ACC112 (cell line): Measurements from ENCODE around the gene ZNF14.

Experiments used
- H2AFZ ChIP-seq: fragments of 200-600 bp; sonication (generic); one replicate; pipeline ENCODE4 v1.6.0; 2017; ENCODE audit warnings: antibody characterized with exemption, low read length; ENCODE audit not compliant: unreplicated experiment
- H3K27ac ChIP-seq: fragments of 200-600 bp; sonication (generic); 2 replicates; pipeline ENCODE4 v1.5.1; 2014; ENCODE audit warnings: low read depth, mild to moderate bottlenecking, antibody characterized with exemption, low read length, moderate library complexity
- H3K27me3 ChIP-seq: fragments of 200-600 bp; sonication (generic); 2 replicates; pipeline ENCODE4 v1.6.1; 2014; ENCODE audit warnings: mild to moderate bottlenecking, antibody characterized with exemption, low read length, moderate library complexity, mixed read lengths; ENCODE audit not compliant: insufficient read depth
- H3K36me3 ChIP-seq: fragments of 200-600 bp; sonication (generic); 2 replicates; pipeline ENCODE4 v1.6.1; 2016; ENCODE audit warnings: mild to moderate bottlenecking, antibody characterized with exemption, low read length, moderate library complexity, mixed read lengths; ENCODE audit not compliant: insufficient read depth
- H3K4me1 ChIP-seq: fragments of 200-600 bp; sonication (generic); one replicate; pipeline ENCODE4 v1.6.1; 2016; ENCODE audit warnings: low read length, mixed read lengths; ENCODE audit not compliant: insufficient read depth, unreplicated experiment, control insufficient read depth
- H3K4me3 ChIP-seq: fragments of 200-600 bp; sonication (generic); 2 replicates; pipeline ENCODE4 v1.5.1; 2014; ENCODE audit warnings: mild to moderate bottlenecking, low read depth, low read length
- H3K79me2 ChIP-seq: fragments of 200-600 bp; sonication (generic); one replicate; pipeline ENCODE4 v1.6.0; 2016; ENCODE audit warnings: low read length; ENCODE audit not compliant: control insufficient read depth, unreplicated experiment, insufficient read depth

ZNF14 gene

GRCh38 chr19:19752760-19753403 is 20.0 kb upstream of the ZNF14 start:
- Histone ChIP-seq H3K27ac (no peak overlapping the region), H3K4me1 (no peaks in the 10 kb centered on the region)

DNA sequence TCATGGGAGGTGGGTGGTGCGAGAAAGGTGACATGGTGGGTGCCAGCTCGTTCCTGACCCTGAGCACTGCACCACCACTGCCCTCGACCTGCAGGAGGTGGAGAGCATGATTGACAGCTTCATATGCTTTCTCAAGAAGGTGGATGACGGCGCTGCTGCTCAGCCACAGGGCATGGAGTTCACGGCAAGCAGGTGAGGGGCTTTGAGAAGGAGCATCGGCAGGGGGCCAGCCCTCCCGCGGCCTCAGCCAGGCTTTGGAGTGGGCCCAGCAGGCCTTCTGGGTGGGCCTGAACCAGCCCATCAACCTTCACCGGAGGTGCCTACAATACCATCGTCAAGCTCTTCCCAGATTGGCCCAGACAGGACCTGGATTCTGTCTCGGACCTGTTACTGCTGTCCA is 18.9 kb upstream of the ZNF14 start:
- Histone ChIP-seq H3K36me3 (no peaks in the 10 kb centered on the region), H3K79me2 (no peaks in the 10 kb centered on the region), H3K4me3 (no peak overlapping the region), H3K4me1 (no peaks in the 10 kb centered on the region), H2AFZ (no peak overlapping the region), H3K27me3 (no peaks in the 10 kb centered on the region), H3K27ac (no peak overlapping the region)

More at GRCh38 chr19:19752760-19753403, 20.0 kb upstream of the ZNF14 start:
- Histone ChIP-seq H2AFZ (no peak overlapping the region), H3K36me3 (no peaks in the 10 kb centered on the region), H3K79me2 (no peaks in the 10 kb centered on the region), H3K4me3 (no peak overlapping the region), H3K27me3 (no peaks in the 10 kb centered on the region)

- no peak overlapping the region for H2AFZ ChIP-seq
- no peak overlapping the region for H3K27ac ChIP-seq
- no peaks in the 10 kb centered on the region for H3K4me1 ChIP-seq
- H3K36me3 ChIP-seq, result no peaks in the 10 kb centered on the region
- no peak overlapping the region for H3K4me3 ChIP-seq
- no peaks in the 10 kb centered on the region for H3K79me2 ChIP-seq
- no peaks in the 10 kb centered on the region for H3K27me3 ChIP-seq
These were observed 18.2 kb upstream of the ZNF14 start for GRCh38 chr19:19750842-19751790.

- Histone ChIP-seq H3K27me3 (no peaks in the 10 kb centered on the region), H3K36me3 (no peaks in the 10 kb centered on the region), H3K4me3 (no peak overlapping the region), H2AFZ (no peak overlapping the region), H3K27ac (no peak overlapping the region), H3K79me2 (no peaks in the 10 kb centered on the region), H3K4me1 (no peaks in the 10 kb centered on the region)
These were observed 17.3 kb upstream of the ZNF14 start for GRCh38 chr19:19749908-19750841.

DNA sequence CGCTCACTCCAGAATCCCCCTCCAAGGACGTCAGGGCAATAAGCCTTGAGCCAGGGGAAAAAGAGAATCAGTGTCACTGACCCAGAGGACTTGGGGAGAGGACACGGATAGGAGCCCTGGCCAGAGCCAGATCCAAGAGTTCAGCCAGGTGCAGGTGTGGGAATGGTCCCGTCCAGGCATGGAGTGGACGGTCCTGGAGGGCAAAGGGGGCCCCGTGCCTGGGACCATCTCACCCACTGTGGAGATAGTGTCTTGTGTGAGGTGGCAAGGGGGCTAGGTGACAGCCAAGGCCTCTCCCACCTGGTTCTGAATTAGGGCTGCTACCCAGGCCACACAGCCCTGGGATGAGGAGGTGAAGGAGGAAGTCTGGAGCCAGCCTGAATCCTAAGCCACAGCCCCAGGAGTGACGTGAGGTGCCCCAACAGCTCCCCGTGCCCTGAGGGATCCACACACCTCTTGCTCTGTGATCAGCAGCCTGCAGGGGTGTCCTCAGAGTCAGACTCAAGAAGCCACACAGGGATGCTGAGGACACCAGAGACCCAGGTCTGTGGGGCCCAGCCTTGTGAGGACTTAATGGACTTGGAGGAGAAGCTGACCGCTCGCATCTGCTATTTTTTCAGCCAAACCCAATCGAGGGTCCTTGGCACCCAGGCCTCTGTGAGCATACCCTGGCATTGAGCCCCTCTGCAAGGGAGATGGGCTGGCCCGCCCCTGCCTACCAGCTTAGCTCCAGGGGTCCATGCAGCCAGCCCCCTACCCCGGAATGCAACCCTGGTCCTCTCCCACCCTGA is 16.4 kb upstream of the ZNF14 start:
- no peaks in the 10 kb centered on the region for H3K27me3 ChIP-seq
- no peak overlapping the region for H3K27ac ChIP-seq
- no peaks in the 10 kb centered on the region for H3K4me1 ChIP-seq
- no peak overlapping the region for H3K4me3 ChIP-seq
- no peaks in the 10 kb centered on the region for H3K36me3 ChIP-seq
- H3K79me2 ChIP-seq, result no peaks in the 10 kb centered on the region
- no peak overlapping the region for H2AFZ ChIP-seq

DNA sequence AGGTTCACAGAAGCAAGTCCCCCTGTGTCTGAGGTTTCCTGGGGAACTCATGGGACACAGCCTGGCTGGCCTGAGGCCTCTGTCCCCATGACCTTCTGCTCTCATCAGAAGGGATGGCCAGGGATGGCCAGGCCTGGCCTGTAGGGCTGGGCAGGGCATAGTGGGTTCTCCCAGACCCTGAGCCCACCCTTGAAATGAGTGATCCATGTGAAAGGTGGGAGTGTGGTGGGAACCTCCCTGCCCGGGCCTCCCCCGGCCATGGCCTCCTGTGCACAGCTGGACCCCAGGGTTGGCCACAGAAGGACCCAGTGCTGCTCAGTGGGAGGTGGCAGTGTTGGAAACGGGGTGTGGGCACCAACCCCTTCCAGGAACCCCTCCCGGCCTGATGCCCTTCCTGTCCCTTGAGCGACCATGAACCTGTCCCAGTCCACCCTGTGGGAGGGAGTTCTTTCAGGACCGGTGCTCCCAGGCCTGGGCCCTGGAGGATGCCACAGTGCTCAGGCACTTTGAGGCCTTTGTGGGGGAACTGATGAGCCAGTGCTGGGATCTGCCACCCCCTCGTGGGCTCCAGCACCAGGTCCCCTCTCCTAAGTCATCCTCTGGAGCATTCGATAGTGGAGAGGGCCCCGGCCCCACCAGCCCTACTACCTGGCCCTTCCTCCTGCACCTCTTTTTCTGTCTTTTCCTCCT is 15.5 kb upstream of the ZNF14 start:
- Histone ChIP-seq H2AFZ (no peak overlapping the region), H3K4me3 (no peak overlapping the region), H3K36me3 (no peaks in the 10 kb centered on the region), H3K27ac (no peak overlapping the region), H3K79me2 (no peaks in the 10 kb centered on the region), H3K4me1 (no peaks in the 10 kb centered on the region), H3K27me3 (no peaks in the 10 kb centered on the region)

DNA sequence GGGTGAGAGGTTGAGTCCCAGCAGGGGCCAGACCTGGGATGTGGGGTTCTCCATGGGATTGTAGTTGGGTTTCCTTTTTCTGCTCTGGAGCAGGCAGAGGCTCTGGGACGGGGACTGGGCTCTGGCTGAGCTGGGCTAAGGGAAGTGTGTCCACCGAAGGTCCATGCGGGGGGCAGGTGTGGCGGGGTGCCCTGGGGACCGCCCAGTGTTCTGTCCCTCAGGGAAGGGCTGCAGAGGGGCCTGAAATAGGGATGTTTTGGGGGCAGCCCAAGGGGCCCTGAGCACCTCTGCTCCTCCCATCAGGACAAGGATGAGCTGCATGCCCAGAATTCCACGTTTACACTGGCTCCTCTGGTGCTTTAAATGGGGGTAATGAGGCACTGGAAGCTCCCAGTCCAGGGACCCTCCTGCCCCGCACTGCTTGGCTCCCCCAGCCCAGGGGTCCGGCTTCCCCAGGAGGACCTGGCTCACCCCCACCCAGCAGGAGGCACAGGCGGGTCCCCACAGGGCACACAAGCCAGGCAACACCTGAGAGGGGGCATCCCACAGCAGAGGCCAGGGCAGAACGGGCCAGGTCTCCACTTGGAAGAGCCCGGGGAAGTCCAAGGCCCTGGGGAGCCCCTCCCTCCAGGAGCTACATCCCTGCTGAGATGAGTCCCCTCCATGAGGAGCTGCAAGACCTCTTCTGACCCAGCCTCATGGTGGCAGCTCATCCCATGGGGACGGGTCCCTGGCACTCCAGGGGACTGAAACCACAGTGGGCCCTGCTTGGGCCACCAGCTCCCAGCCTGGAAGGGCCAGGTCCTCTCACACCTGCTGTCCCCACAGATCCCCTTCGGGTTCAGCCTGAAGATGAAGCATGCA is 14.7 kb upstream of the ZNF14 start:
- Histone ChIP-seq H3K27me3 (no peaks in the 10 kb centered on the region), H3K4me3 (no peak overlapping the region), H3K79me2 (no peaks in the 10 kb centered on the region), H3K36me3 (no peaks in the 10 kb centered on the region), H2AFZ (no peak overlapping the region), H3K4me1 (no peaks in the 10 kb centered on the region), H3K27ac (no peak overlapping the region)

DNA sequence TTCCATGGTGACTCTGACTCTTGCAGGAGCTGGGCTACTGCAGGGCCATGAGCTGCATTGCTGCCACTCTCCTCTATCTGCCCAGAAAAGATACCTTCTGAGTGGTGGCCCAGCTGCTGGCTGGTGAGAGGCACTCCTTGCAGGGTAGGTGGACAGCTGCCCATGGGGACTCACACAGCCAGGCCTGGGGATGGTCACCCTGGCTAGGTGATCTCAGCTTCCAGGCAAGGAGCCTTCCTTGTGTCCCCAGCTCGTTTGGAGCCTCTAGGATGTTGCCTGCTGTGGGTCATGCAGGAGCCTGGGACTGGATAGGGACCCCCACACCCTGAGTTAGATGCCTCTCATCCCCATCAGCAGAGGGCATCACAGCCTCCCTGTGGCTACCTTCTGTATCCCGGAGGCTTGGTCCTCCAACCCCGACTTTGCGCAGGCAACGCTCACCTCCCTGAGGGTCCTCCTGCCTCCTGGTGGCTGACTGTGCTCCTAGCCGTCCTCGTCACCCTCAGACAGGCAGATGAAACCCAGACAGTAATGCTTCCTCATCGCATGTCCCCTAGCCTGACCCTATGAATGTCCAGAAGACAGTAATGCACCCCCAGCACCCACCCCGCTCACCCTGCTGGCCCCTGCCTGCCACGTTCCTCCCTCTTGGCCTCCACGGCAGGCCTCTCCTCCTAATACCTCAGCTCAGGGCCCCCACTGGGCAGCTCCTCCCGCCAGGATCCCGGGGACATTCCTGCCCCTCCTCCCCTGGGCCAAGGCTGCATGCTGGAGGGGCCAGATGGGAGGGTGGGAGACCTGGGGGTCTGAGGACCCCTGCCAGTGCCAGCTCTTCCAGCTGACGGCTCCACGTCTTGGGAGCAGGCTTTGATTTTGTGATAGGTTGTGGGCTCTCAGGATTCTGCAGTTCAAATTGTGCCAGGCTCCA is 13.6 kb upstream of the ZNF14 start:
- Histone ChIP-seq H3K36me3 (no peaks in the 10 kb centered on the region), H3K4me3 (no peak overlapping the region), H3K4me1 (no peaks in the 10 kb centered on the region), H3K27ac (no peak overlapping the region), H2AFZ (no peak overlapping the region), H3K27me3 (no peaks in the 10 kb centered on the region), H3K79me2 (no peaks in the 10 kb centered on the region)
